Liver (tissue), 3 donors: ENCODE data around the gene PSEN2.

ENCODE experiments used
- EGR1 ChIP-seq, 2 donors: IDR thresholded peaks; 2 replicates each; pipeline ENCODE4 v1.6.1; 2016 to 2018; ENCODE audit warnings: antibody characterized with exemption in 2 of 2, low read depth in 2 of 2
- RAD21 ChIP-seq, 2 donors: IDR thresholded peaks; 2 replicates each; pipeline ENCODE4 v1.6.1; 2016; ENCODE audit warnings: antibody characterized with exemption in 2 of 2, mild to moderate bottlenecking in 2 of 2
- RXRA ChIP-seq, 2 donors: IDR thresholded peaks; 2 replicates each; pipeline ENCODE4 v1.6.1; 2017 to 2018; ENCODE audit warnings: antibody characterized with exemption in 2 of 2, mild to moderate bottlenecking in 1 of 2
- SP1 ChIP-seq: IDR thresholded peaks from 2 replicates; pipeline ENCODE4 v1.6.1; 2018; ENCODE audit warnings: antibody characterized with exemption, mild to moderate bottlenecking
- TF ChIP-seq, protein P1 (sequence below): fragments of 150-350 bp; IDR thresholded peaks from 2 replicates; pipeline ENCODE4 v1.5.1; 2017; ENCODE audit warnings: improper control_type of control experiment, low read depth, low read length; ENCODE audit not compliant: missing input control
- TF ChIP-seq, protein P2 (sequence below): IDR thresholded peaks from 2 replicates; pipeline ENCODE4 v1.6.1; 2016; ENCODE audit warnings: antibody characterized with exemption
- TF ChIP-seq, protein P3 (sequence below): IDR thresholded peaks from 2 replicates; pipeline ENCODE4 v1.6.1; 2016; ENCODE audit warnings: antibody characterized with exemption
- TF ChIP-seq, protein P4 (sequence below): IDR thresholded peaks from 2 replicates; pipeline ENCODE4 v1.6.1; 2016; ENCODE audit warnings: antibody characterized with exemption, mild to moderate bottlenecking
- donor health status: healthy.
- donor health status: healthy.

DNA sequence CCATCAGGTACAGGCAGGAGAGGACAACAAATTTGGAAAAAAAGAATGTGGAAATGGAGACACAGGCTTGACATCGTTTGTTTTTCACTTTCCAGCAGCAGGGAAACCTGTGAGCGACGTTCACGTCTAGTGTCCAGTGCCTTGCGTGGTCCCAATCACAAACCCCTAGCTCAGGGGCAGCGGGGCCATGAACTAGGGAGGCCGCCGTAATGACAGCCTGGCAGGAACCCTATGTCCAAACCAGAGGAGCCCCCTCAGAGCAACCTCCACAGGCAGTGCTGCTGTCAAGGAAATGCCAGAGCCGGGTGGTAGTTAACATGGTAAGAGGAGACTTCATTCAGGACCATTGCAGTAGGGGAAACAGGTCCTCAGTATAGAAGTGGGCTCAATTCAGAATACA, 37.8 kb upstream of the PSEN2 start:
- TF ChIP-seq, protein P1, sequence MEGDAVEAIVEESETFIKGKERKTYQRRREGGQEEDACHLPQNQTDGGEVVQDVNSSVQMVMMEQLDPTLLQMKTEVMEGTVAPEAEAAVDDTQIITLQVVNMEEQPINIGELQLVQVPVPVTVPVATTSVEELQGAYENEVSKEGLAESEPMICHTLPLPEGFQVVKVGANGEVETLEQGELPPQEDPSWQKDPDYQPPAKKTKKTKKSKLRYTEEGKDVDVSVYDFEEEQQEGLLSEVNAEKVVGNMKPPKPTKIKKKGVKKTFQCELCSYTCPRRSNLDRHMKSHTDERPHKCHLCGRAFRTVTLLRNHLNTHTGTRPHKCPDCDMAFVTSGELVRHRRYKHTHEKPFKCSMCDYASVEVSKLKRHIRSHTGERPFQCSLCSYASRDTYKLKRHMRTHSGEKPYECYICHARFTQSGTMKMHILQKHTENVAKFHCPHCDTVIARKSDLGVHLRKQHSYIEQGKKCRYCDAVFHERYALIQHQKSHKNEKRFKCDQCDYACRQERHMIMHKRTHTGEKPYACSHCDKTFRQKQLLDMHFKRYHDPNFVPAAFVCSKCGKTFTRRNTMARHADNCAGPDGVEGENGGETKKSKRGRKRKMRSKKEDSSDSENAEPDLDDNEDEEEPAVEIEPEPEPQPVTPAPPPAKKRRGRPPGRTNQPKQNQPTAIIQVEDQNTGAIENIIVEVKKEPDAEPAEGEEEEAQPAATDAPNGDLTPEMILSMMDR, result no peak
- TF ChIP-seq RAD21 (IDR thresholded peaks at IDR 0.05) (no peak), EGR1 (IDR thresholded peaks at IDR 0.05; ENCODE audit: low read depth in 2 of 2) (no peak), RXRA (IDR thresholded peaks at IDR 0.05) (no peak), SP1 (no peak)
- TF ChIP-seq, protein P2, sequence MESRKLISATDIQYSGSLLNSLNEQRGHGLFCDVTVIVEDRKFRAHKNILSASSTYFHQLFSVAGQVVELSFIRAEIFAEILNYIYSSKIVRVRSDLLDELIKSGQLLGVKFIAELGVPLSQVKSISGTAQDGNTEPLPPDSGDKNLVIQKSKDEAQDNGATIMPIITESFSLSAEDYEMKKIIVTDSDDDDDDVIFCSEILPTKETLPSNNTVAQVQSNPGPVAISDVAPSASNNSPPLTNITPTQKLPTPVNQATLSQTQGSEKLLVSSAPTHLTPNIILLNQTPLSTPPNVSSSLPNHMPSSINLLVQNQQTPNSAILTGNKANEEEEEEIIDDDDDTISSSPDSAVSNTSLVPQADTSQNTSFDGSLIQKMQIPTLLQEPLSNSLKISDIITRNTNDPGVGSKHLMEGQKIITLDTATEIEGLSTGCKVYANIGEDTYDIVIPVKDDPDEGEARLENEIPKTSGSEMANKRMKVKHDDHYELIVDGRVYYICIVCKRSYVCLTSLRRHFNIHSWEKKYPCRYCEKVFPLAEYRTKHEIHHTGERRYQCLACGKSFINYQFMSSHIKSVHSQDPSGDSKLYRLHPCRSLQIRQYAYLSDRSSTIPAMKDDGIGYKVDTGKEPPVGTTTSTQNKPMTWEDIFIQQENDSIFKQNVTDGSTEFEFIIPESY, result no peak
- TF ChIP-seq, protein P3, sequence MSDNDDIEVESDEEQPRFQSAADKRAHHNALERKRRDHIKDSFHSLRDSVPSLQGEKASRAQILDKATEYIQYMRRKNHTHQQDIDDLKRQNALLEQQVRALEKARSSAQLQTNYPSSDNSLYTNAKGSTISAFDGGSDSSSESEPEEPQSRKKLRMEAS, result no peak
- TF ChIP-seq, protein P4, sequence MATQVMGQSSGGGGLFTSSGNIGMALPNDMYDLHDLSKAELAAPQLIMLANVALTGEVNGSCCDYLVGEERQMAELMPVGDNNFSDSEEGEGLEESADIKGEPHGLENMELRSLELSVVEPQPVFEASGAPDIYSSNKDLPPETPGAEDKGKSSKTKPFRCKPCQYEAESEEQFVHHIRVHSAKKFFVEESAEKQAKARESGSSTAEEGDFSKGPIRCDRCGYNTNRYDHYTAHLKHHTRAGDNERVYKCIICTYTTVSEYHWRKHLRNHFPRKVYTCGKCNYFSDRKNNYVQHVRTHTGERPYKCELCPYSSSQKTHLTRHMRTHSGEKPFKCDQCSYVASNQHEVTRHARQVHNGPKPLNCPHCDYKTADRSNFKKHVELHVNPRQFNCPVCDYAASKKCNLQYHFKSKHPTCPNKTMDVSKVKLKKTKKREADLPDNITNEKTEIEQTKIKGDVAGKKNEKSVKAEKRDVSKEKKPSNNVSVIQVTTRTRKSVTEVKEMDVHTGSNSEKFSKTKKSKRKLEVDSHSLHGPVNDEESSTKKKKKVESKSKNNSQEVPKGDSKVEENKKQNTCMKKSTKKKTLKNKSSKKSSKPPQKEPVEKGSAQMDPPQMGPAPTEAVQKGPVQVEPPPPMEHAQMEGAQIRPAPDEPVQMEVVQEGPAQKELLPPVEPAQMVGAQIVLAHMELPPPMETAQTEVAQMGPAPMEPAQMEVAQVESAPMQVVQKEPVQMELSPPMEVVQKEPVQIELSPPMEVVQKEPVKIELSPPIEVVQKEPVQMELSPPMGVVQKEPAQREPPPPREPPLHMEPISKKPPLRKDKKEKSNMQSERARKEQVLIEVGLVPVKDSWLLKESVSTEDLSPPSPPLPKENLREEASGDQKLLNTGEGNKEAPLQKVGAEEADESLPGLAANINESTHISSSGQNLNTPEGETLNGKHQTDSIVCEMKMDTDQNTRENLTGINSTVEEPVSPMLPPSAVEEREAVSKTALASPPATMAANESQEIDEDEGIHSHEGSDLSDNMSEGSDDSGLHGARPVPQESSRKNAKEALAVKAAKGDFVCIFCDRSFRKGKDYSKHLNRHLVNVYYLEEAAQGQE, result no peak
